OCI-LY7 (cell line): ENCODE measurements around the gene LDLRAD2. TPM values are rescaled to one million over a fixed set of nuclear protein-coding genes. Genes with fewer than 3 reads are reported as not detected.

Experiments used
- BruUV-seq: library from RNA; stranded (reverse); fragments of 400-500 nt; replicated peaks from 2 replicates; lab custom pipeline; 2021; lab: Mats Ljungman, UMichigan
- CTCF ChIA-PET: fragments of 300-600 bp; sonication (Branson Sonifier 250); formaldehyde crosslinking; loops from one replicate; lab custom pipeline; 2022; ENCODE audit warnings: antibody characterized with exemption; ENCODE audit not compliant: unreplicated experiment; lab: Charles Lee
- POLR2A ChIA-PET: fragments of 300-600 bp; sonication (Branson Sonifier 250); formaldehyde crosslinking; loops from one replicate; lab custom pipeline; 2022; ENCODE audit warnings: antibody characterized with exemption; lab: Charles Lee
- DNase-seq: peaks from one replicate; pipeline ENCODE4 v3.0.0-alpha.2; 2015; ENCODE audit warnings: low spot score
- H2AFZ ChIP-seq: fragments of 200-600 bp; sonication (generic), shearing (Covaris generic); 2 replicates; pipeline ENCODE4 v1.6.1; 2014; ENCODE audit warnings: mild to moderate bottlenecking, antibody characterized with exemption, low read length, moderate library complexity
- H3K27ac ChIP-seq: fragments of 200-600 bp; sonication (generic); 2 replicates; pipeline ENCODE4 v1.5.1; 2014; ENCODE audit warnings: mixed run types, low read depth, mild to moderate bottlenecking, moderate library complexity, low read length, inconsistent platforms; ENCODE audit not compliant: poor library complexity, severe bottlenecking
- H3K36me3 ChIP-seq: fragments of 200-600 bp; sonication (generic); 2 replicates; pipeline ENCODE4 v1.6.1; 2014; ENCODE audit warnings: mild to moderate bottlenecking, antibody characterized with exemption, low read length, moderate library complexity, mixed read lengths; ENCODE audit not compliant: insufficient read depth
- H3K4me1 ChIP-seq: fragments of 200-600 bp; sonication (generic); 2 replicates; pipeline ENCODE4 v1.5.1; 2014; ENCODE audit warnings: mild to moderate bottlenecking, low read length; ENCODE audit not compliant: insufficient read depth, poor library complexity, severe bottlenecking
- H3K4me2 ChIP-seq: fragments of 200-600 bp; sonication (generic); 2 replicates; pipeline ENCODE4 v1.6.1; 2014; ENCODE audit warnings: mild to moderate bottlenecking, low read length
- H3K4me3 ChIP-seq: fragments of 200-600 bp; sonication (generic); 2 replicates; pipeline ENCODE4 v1.5.1; 2014; ENCODE audit warnings: mild to moderate bottlenecking, low read depth, low read length; ENCODE audit not compliant: poor library complexity, severe bottlenecking
- H3K79me2 ChIP-seq: fragments of 200-600 bp; sonication (generic); 2 replicates; pipeline ENCODE4 v1.6.1; 2016; ENCODE audit warnings: low read depth, mild to moderate bottlenecking, low read length, moderate library complexity, mixed read lengths; ENCODE audit not compliant: insufficient read depth
- H3K9me2 ChIP-seq: fragments of 200-600 bp; sonication (generic); 2 replicates; pipeline ENCODE4 v1.6.1; 2016; ENCODE audit warnings: mild to moderate bottlenecking, low read length, mixed read lengths; ENCODE audit not compliant: insufficient read depth
- H3K9me3 ChIP-seq: fragments of 200-600 bp; sonication (generic); 2 replicates; pipeline ENCODE4 v1.6.1; 2014; ENCODE audit warnings: mild to moderate bottlenecking, mixed run types, low read length, mixed read lengths
- H4K20me1 ChIP-seq: fragments of 200-600 bp; sonication (generic); 2 replicates; pipeline ENCODE4 v1.6.1; 2014; ENCODE audit warnings: mild to moderate bottlenecking, antibody characterized with exemption, low read length, moderate library complexity, mixed read lengths; ENCODE audit not compliant: insufficient read depth
- CTCF ChIP-seq: fragments of 200-600 bp; sonication (generic); conservative IDR thresholded peaks from 2 replicates; pipeline ENCODE4 v1.5.1; 2014; ENCODE audit warnings: mild to moderate bottlenecking, antibody characterized with exemption, low read length, moderate library complexity, mixed read lengths
- EZH2phosphoT487 ChIP-seq: fragments of 200-600 bp; sonication (generic); IDR thresholded peaks from 2 replicates; pipeline ENCODE4 v1.6.1; 2018; ENCODE audit warnings: low read depth, borderline replicate concordance, mild to moderate bottlenecking, mixed run types, antibody characterized with exemption, low read length, moderate library complexity, mixed read lengths
- intact Hi-C: fragments of 100-400 bp; cut with micrococcal nuclease; formaldehyde crosslinking; loops from one replicate; pipeline ENCODE4 v1.10.0; 2022; ENCODE audit not compliant: unreplicated experiment
- total RNA-seq, 2 experiments: library from RNA; depleted of rRNA in 1 of 2; stranded (reverse); fragments of >200 nt in 1 of 2; shearing (Covaris generic) in 1 of 2; gene quantifications; 2 replicates each; pipeline ENCODE4 v1.2.3, GENCODE V29; 2014 to 2022

The LDLRAD2 gene
- total RNA-seq, 2 experiments from 2014 or later = not detected

- no peaks in the 10 kb centered on the region for H3K9me2 ChIP-seq
- CTCF ChIA-PET = no interaction called here
- intact Hi-C loops = no loop called here
- H3K4me2 ChIP-seq = no peak overlapping the region
- no peaks in the 10 kb centered on the region for H3K9me3 ChIP-seq
- H3K4me1 ChIP-seq = no peaks in the 10 kb centered on the region
- DNase-seq = no peak
- BruUV-seq = no TSS peak
- no peak overlapping the region for H3K4me3 ChIP-seq
- H4K20me1 ChIP-seq = no peaks in the 10 kb centered on the region
- POLR2A ChIA-PET = interaction anchor here (0.6 kb wide), 1 partner anchor 107 kb away, joined by 3 read pairs; no protein-coding TSS in a partner anchor
- no peak overlapping the region for H3K27ac ChIP-seq
- H3K79me2 ChIP-seq = no peaks in the 10 kb centered on the region
- TF ChIP-seq EZH2phosphoT487 (no peak), CTCF (no peak)
- H2AFZ ChIP-seq = no peak overlapping the region
- H3K36me3 ChIP-seq = no peaks in the 10 kb centered on the region
Observed at GRCh38 chr1:21827141-21827679, 15.1 kb downstream of the LDLRAD2 start.

DNA sequence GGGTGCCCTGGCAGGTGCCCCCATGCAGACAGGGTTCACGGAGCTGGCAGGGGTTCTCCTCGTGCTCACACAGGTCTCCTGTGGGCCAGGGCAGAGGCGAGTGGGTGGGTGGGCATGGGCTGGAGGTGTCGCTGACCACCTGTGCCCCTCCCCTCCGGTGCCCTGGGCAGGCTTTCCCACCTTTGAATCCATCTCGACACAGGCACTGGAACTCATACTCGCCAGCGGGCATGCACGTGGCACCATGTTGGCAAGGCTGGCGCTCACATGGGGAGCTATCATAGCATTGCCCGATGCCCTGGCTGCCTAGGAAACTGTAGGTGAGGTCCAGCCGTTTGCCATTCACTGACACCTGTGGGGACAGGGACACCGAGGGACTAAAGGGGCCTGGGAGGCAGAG lies 16.0 kb downstream of the LDLRAD2 start:
- CTCF ChIA-PET = interaction anchor here (0.6 kb wide), 1 partner anchor 544 kb away, joined by 3 read pairs; no protein-coding TSS in a partner anchor
- no peak overlapping the region for H3K4me2 ChIP-seq

More for the DNA sequence above, 16.0 kb downstream of the LDLRAD2 start:
- intact Hi-C loops = no loop called here
- Histone ChIP-seq H3K9me3 (no peaks in the 10 kb centered on the region), H2AFZ (no peak overlapping the region), H3K27ac (no peak overlapping the region), H3K79me2 (no peaks in the 10 kb centered on the region), H3K9me2 (no peaks in the 10 kb centered on the region), H3K36me3 (no peaks in the 10 kb centered on the region), H4K20me1 (no peaks in the 10 kb centered on the region), H3K4me1 (no peaks in the 10 kb centered on the region), H3K4me3 (no peak overlapping the region)
- POLR2A ChIA-PET = no interaction called here
- no peak for DNase-seq
- no TSS peak for BruUV-seq
- TF ChIP-seq CTCF = no peak
- no peak for TF ChIP-seq EZH2phosphoT487
